Ovary (tissue), 3 donors: ENCODE measurements around the gene KIAA0930.

Experiments used
- CTCF ChIP-seq, 3 donors: fragments of 450-650 bp in 2 of 3; fragments of 200-600 bp in 1 of 3; IDR thresholded peaks; one replicate each; pipeline versions ENCODE4 v1.5.1 to v1.8.0; 2016 to 2022; ENCODE audit warnings: antibody characterized with exemption in 3 of 3, mild to moderate bottlenecking in 1 of 3
- EP300 ChIP-seq: sonication (generic); formaldehyde crosslinking; IDR thresholded peaks from one replicate; pipeline ENCODE4 v1.6.1; 2017; ENCODE audit warnings: antibody characterized with exemption
- POLR2A ChIP-seq: fragments of 450-650 bp; IDR thresholded peaks from one replicate; pipeline ENCODE4 v1.6.1; 2017; ENCODE audit warnings: antibody characterized with exemption, mild to moderate bottlenecking, moderate library complexity
- donor health status: DM: no; HTN: no; CAD: no.

GRCh38 chr22:45203150-45203951, 37.3 kb downstream of the KIAA0930 start:
- no peak for TF ChIP-seq CTCF (IDR thresholded peaks at IDR 0.05)
- TF ChIP-seq POLR2A, result no peak
- no peak for TF ChIP-seq EP300
